K562 (cell line): ENCODE data around the gene CCDC82. TPM values are rescaled to one million over a fixed set of nuclear protein-coding genes. Genes with fewer than 3 reads are reported as not detected.

ENCODE experiments used
- CBFA2T3 ChIP-seq: fragments of 450-650 bp; IDR thresholded peaks from 2 replicates; pipeline ENCODE4 v1.6.1; 2017
- CREB5 ChIP-seq: fragments of 250-450 bp; sonication (Bioruptor Pico); IDR thresholded peaks from 2 replicates; pipeline ENCODE4 v1.5.0; 2020; ENCODE audit warnings: mild to moderate bottlenecking
- KLF10 ChIP-seq: fragments of 250-450 bp; sonication (Bioruptor Pico); IDR thresholded peaks from 2 replicates; pipeline ENCODE4 v1.6.1; 2021; ENCODE audit warnings: matching md5 sums
- MAFG ChIP-seq: fragments of 450-650 bp; conservative IDR thresholded peaks from 2 replicates; pipeline ENCODE4 v1.6.1; 2016; ENCODE audit warnings: missing genetic modification characterization, missing compliant biosample characterization
- NCOR1 ChIP-seq: fragments of 450-650 bp; IDR thresholded peaks from 2 replicates; pipeline ENCODE4 v1.6.1; 2016; ENCODE audit warnings: mild to moderate bottlenecking, moderate library complexity
- NFE2 ChIP-seq: IDR thresholded peaks from 2 replicates; pipeline ENCODE4 v1.6.1; 2014; ENCODE audit warnings: antibody characterized with exemption, low read depth
- NFIC ChIP-seq: fragments of 450-650 bp; IDR thresholded peaks from 2 replicates; pipeline ENCODE4 v1.6.1; 2017; ENCODE audit warnings: mild to moderate bottlenecking, inconsistent platforms
- NR2C1 ChIP-seq, 2 experiments: fragments of 450-650 bp; IDR thresholded peaks; 2 replicates each; pipeline ENCODE4 v1.6.1; 2017; ENCODE audit warnings: mild to moderate bottlenecking in 2 of 2, antibody characterized with exemption in 1 of 2, inconsistent platforms in 1 of 2, missing compliant biosample characterization in 1 of 2, missing genetic modification characterization in 1 of 2
- PML ChIP-seq: IDR thresholded peaks from 2 replicates; pipeline ENCODE4 v1.6.1; 2012; ENCODE audit warnings: low read length, inconsistent platforms
- RNF219 ChIP-seq: fragments of 250-450 bp; sonication (Bioruptor Pico); IDR thresholded peaks from 2 replicates; pipeline ENCODE4 v1.5.0; 2022; ENCODE audit warnings: mild to moderate bottlenecking
- SMARCA4 ChIP-seq: fragments of 450-650 bp; IDR thresholded peaks from 2 replicates; pipeline ENCODE4 v1.6.1; 2016
- UBTF ChIP-seq, 2 experiments: IDR thresholded peaks; 2 replicates each; pipeline ENCODE4 v1.6.1; 2012; ENCODE audit warnings: improper control_type of control experiment in 2 of 2, low read depth in 2 of 2, low read length in 2 of 2, borderline replicate concordance in 1 of 2
- ZFP91 ChIP-seq: sonication (generic); formaldehyde crosslinking; IDR thresholded peaks from 2 replicates; pipeline ENCODE4 v1.8.0; 2022; ENCODE audit warnings: mild to moderate bottlenecking, missing genetic modification reagents
- ZNF592 ChIP-seq: fragments of 450-650 bp; IDR thresholded peaks from 2 replicates; pipeline ENCODE4 v1.6.1; 2017; ENCODE audit warnings: antibody characterized with exemption, mild to moderate bottlenecking
- polyA plus RNA-seq, 8 experiments: library from polyadenylated mRNA; depleted of rRNA in 4 of 8; stranded (reverse) in 5 of 8; unstranded in 3 of 8; fragments of >200 nt; fragmentation: Nextera tagmentation in 2 of 8; fragmentation: Illumina TruSeq in 1 of 8; extraction: Ambion mirVana in 2 of 8; extraction: Trizol in 1 of 8; gene quantifications; 2 replicates each; pipeline versions ENCODE4 v1.2.1 to v1.2.3, GENCODE V29; 2011 to 2014; ENCODE audit warnings: inconsistent platforms in 1 of 8, missing spikeins in 1 of 8
- total RNA-seq, 7 experiments: library from RNA; depleted of rRNA in 6 of 7; stranded (reverse); fragments of >200 nt in 6 of 7; fragmentation: Illumina TruSeq in 2 of 7; extraction: Trizol in 2 of 7; gene quantifications; 2 replicates each; pipeline versions ENCODE4 v1.2.1 to v1.2.3, GENCODE V29; 2011 to 2021; ENCODE audit warnings: low replicate concordance in 1 of 7

The CCDC82 gene
- total and polyA plus RNA-seq, 9 of the 15 experiments (the other 6 are each of a cell fraction or from before 2014, with no cell fraction given), result 12.5 to 51.3 (median 24.5) TPM

- TF ChIP-seq KLF10, result no peak
- peak; percentile 49; the same call in 1 of the 2 replicates for TF ChIP-seq MAFG (tag)
- 0 out of 2 replicates have a peak, but pooled peaks have one; percentile 20 for TF ChIP-seq NFIC
- TF ChIP-seq UBTF (IDR thresholded peaks at IDR 0.05; ENCODE audit: borderline replicate concordance in 1 of 2, low read depth in 2 of 2, low read length in 2 of 2), result no peak
- TF ChIP-seq NCOR1, result peak; percentile 6; the same call in 1 of the 2 replicates
- 0 out of 2 replicates have a peak, but pooled peaks have one; percentile 9 for TF ChIP-seq NFE2
- peak; percentile 33; the same call in 1 of the 2 replicates for TF ChIP-seq SMARCA4
- TF ChIP-seq ZNF592, result peak; percentile 58
- peak; percentile 68 for TF ChIP-seq CBFA2T3
- no peak for TF ChIP-seq RNF219 (CRISPR knock-in tag)
- no peak for TF ChIP-seq CREB5
- no peak for TF ChIP-seq NR2C1 (IDR thresholded peaks at IDR 0.05)
- TF ChIP-seq NR2C1 (tag; IDR thresholded peaks at IDR 0.05), result no peak
- TF ChIP-seq ZFP91 (CRISPR knock-in tag), result no peak
- 0 out of 2 replicates have a peak, but pooled peaks have one; percentile 20 for TF ChIP-seq PML
Observed at GRCh38 chr11:96319898-96320656, 69.6 kb downstream of the CCDC82 start (continued).
